ENCODE data around the gene ETV6.

Gene ETV6

DNA sequence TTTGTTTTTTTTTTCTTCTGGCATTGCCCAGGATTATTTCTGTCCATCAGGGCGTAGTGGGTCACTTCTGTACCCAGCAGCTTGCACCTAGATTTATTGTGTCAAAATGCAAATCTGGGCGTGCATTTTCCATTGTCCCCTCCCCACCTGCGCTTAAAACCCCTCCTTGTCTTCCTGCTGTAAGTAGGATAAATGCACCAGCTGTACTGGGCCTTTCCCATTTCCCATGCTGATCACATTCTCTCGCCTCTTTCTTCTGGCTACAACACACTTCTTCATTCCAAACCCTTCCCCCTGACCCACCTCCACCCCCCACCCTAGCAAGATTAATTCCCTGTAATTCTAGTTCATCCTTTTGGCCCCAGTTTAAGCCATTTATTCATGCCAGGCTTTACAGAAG lies 128.0 kb downstream of the ETV6 start:
- H3K36me3 Mint-ChIP-seq = peaks cover 18% of the 10 kb centered on the region
- H3K4me1 Mint-ChIP-seq (ENCODE audit: low read depth) = peaks cover 27% of the 10 kb centered on the region
- no peak overlapping the region for H3K27ac Mint-ChIP-seq
- H3K9me3 Mint-ChIP-seq (ENCODE audit: low read depth) = no peaks in the 10 kb centered on the region
- no peak overlapping the region for H3K4me3 Mint-ChIP-seq
- H3K27me3 Mint-ChIP-seq = no peaks in the 10 kb centered on the region

GRCh38 chr12:11777962-11778361 lies 128.5 kb downstream of the ETV6 start:
- no peak overlapping the region for H3K4me3 Mint-ChIP-seq
- no peak overlapping the region for H3K27ac Mint-ChIP-seq
- H3K4me1 Mint-ChIP-seq (ENCODE audit: low read depth) = peaks cover 28% of the 10 kb centered on the region

GRCh38 chr12:11778713-11779685 lies 129.5 kb downstream of the ETV6 start:
- Mint-ChIP-seq H3K4me1 (ENCODE audit: low read depth) (peaks cover 26% of the 10 kb centered on the region), H3K27me3 (no peaks in the 10 kb centered on the region), H3K27ac (no peak overlapping the region), H3K36me3 (peaks cover 20% of the 10 kb centered on the region), H3K9me3 (ENCODE audit: low read depth) (no peaks in the 10 kb centered on the region), H3K4me3 (no peak overlapping the region)

More at GRCh38 chr12:11777962-11778361, 128.5 kb downstream of the ETV6 start:
- peaks cover 19% of the 10 kb centered on the region for H3K36me3 Mint-ChIP-seq
- H3K27me3 Mint-ChIP-seq = no peaks in the 10 kb centered on the region
- no peaks in the 10 kb centered on the region for H3K9me3 Mint-ChIP-seq (ENCODE audit: low read depth)

DNA sequence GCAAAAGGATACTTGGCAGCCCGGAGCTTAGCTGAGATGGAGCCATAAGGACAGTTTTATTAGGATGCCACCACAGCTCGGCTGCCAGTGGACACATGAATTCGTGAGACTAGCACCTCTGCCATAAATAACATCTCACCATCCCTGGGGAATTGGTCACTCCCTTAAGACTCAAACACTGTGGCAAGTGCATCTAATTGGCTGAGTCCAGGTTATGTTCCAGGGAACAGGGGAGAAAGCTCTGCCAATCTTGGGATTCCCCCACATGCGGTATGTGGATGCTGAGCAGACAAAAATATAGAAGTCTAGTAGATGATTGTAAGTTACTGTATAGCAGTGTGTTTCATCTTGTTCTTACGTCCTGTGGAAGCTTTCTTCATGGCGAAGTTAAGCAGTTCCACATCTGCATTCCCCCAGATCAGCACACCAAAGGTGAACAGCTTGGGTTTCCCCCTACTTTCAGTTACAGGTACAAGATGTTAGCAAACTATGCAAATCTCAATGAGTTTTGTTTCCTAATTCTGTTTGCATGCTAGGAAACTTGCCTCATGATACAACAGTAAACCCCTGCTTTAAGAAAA lies 131.1 kb downstream of the ETV6 start:
- H3K27ac Mint-ChIP-seq = no peak overlapping the region
- no peak overlapping the region for H3K4me3 Mint-ChIP-seq
- H3K36me3 Mint-ChIP-seq = peaks cover 21% of the 10 kb centered on the region
- no peaks in the 10 kb centered on the region for H3K27me3 Mint-ChIP-seq
- H3K4me1 Mint-ChIP-seq (ENCODE audit: low read depth) = peaks cover 24% of the 10 kb centered on the region
- no peaks in the 10 kb centered on the region for H3K9me3 Mint-ChIP-seq (ENCODE audit: low read depth)

DNA sequence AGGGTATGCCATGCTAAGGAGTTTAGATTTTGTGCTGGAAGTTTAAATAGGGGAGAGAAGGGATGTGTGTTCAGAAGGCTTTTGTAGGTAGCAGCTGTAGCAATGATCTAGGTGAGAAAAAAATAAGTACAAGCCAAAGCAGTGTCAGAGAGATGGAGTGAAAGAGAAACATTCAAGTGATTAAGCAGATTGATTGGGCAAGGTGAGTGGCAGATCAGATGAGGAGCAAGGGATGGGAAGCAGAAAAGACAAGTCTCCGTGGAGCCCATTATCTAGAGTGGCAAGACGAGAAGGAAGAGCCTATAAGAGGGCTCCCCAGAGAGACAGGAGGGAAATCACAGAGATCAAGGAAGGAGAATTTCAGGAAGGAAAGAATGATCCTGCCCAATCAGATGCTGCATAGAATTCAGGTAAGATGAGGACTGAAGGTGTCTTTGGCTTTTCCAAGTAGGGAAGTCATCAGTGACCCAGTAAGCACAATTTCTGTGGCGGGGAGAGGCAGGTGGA lies 133.5 kb downstream of the ETV6 start:
- Mint-ChIP-seq H3K36me3 (peaks cover 16% of the 10 kb centered on the region), H3K9me3 (ENCODE audit: low read depth) (no peaks in the 10 kb centered on the region), H3K27ac (no peak overlapping the region), H3K27me3 (no peaks in the 10 kb centered on the region), H3K4me3 (no peak overlapping the region), H3K4me1 (ENCODE audit: low read depth) (peaks cover 26% of the 10 kb centered on the region)

- peaks cover 25% of the 10 kb centered on the region for H3K4me1 Mint-ChIP-seq (ENCODE audit: low read depth)
- no peaks in the 10 kb centered on the region for H3K9me3 Mint-ChIP-seq (ENCODE audit: low read depth)
- no peak overlapping the region for H3K27ac Mint-ChIP-seq
- no peak overlapping the region for H3K4me3 Mint-ChIP-seq
- no peaks in the 10 kb centered on the region for H3K27me3 Mint-ChIP-seq
- peaks cover 15% of the 10 kb centered on the region for H3K36me3 Mint-ChIP-seq
These were observed 136.2 kb downstream of the ETV6 start for GRCh38 chr12:11785712-11786111.

DNA sequence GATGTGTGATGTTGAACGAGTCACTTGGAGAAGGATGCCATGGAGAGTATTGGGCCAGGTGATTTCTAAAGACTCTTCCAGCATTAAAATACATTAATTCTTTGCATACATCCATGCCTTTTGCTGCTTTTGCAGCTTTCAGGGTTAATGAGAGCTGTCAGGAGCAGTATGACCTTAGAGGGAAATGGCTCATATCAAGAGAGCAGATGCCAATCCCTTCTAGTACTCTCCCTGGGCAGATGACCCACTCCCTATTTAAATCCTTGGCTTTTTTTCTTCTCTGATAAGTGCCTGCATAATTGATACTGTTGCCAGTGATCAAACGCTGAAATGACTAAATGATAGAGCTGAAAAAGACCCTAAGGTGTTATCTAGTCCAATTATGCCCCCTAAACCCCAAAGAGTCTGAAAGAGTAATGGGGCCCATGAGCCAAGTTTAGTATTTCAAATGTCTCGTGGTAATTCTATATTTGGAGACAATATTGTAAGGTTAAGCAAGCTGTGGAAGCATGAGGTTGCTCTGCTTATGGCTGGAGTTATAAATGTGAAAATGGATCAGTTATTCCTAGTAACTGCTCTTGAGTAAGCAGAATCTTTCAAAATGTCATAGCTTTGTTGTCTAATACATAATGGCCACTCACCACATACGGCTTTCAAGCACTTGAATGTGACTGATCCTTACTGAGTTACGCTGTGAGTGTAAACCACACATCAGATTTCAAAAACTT lies 137.3 kb downstream of the ETV6 start:
- Mint-ChIP-seq H3K4me1 (ENCODE audit: low read depth) (peaks cover 23% of the 10 kb centered on the region), H3K36me3 (peaks cover 19% of the 10 kb centered on the region), H3K27me3 (no peaks in the 10 kb centered on the region), H3K9me3 (ENCODE audit: low read depth) (no peaks in the 10 kb centered on the region), H3K4me3 (no peak overlapping the region), H3K27ac (no peak overlapping the region)

GRCh38 chr12:11787437-11787836 lies 138.0 kb downstream of the ETV6 start:
- Mint-ChIP-seq H3K36me3 (peaks cover 21% of the 10 kb centered on the region), H3K27me3 (no peaks in the 10 kb centered on the region), H3K4me3 (no peak overlapping the region)

DNA sequence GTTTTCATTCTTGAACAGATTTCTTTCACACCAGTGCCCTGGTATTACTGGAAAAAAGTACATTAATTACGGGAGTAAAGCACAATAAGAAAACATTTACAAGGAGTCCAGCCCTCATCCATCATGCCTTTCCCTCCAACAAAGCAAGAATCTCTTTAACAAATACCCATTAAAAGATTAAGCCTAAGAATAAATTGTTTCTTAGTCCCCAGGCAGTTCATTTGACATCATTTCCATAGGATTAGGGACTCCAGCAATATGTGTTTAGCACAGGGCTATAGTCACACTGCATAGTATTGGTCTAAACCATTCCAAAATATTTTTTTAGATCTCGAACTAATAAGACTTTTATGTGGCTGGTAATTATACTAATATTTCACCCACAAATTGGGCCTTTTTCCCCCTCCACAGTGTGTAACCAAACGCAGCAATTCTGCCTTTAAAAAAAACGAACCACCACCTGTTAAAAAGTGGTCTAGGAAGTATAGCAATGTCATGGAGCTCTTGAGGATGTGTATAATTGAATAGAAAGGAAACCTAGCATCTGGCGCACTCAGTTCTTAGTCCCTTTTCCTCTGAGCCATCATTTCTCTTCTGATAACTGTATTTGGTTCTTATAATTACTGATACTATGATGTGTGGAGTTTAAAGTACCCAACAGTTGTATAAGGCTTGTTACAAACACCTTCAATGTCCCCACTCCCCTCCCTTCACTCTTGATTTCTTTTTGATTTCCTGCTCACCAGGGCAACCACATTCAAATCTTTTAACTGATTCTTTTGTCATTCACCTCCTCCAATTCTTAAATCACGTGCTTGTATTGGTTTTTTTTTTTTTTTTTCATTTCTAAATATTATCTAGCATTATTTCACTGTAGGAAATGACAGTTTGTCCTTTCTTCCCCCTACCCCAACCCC lies 138.7 kb downstream of the ETV6 start:
- Mint-ChIP-seq H3K4me1 (ENCODE audit: low read depth) (peaks cover 15% of the 10 kb centered on the region), H3K27ac (no peak overlapping the region)

More at GRCh38 chr12:11787437-11787836, 138.0 kb downstream of the ETV6 start:
- no peaks in the 10 kb centered on the region for H3K9me3 Mint-ChIP-seq (ENCODE audit: low read depth)
- peaks cover 19% of the 10 kb centered on the region for H3K4me1 Mint-ChIP-seq (ENCODE audit: low read depth)
- H3K27ac Mint-ChIP-seq = no peak overlapping the region

DNA sequence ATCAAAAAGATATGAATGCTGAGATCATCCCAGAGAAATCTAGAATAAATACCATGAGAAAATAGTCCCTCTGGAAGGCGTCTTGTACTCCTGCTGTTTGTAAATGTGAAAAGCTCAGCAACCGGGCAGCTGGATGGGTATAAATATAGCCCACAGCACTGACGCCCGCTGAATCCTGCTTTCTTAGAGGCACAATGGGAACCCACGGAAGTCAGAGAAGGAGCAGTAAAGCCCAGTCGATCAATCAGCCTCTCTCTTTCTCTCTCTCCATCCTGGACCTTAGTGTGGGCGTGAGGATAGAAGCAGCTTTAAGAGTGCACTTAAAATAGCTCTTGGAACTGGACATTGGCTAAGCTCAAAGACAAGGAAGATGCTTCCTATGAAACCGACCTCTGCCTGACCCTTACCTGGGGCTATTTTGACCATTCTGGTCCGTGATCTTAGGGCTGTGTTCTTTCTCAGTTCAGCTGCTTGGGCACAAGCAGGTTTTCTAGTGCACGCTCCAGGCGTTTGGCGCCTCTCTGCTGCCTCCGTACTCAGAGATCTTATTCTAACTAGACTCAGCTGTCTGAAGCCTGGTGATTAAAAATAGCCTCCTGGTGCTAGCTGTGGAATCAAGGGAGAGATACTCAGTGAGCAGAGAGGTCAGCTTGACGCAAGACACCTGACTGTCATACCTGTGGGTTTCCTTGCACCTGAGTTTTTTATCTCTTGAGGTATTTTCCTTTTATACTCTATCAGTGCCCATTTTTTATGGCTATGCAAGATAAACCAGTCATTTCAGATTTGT lies 144.6 kb downstream of the ETV6 start:
- H3K4me3 Mint-ChIP-seq = no peak overlapping the region
- H3K27ac Mint-ChIP-seq = no peak overlapping the region
- no peaks in the 10 kb centered on the region for H3K9me3 Mint-ChIP-seq (ENCODE audit: low read depth)
- H3K27me3 Mint-ChIP-seq = no peaks in the 10 kb centered on the region
- H3K36me3 Mint-ChIP-seq = peaks cover 6% of the 10 kb centered on the region
- peaks cover 20% of the 10 kb centered on the region for H3K4me1 Mint-ChIP-seq (ENCODE audit: low read depth)

More for the DNA sequence above, 138.7 kb downstream of the ETV6 start:
- Mint-ChIP-seq H3K9me3 (ENCODE audit: low read depth) (no peaks in the 10 kb centered on the region), H3K36me3 (peaks cover 16% of the 10 kb centered on the region), H3K4me3 (no peak overlapping the region), H3K27me3 (no peaks in the 10 kb centered on the region)

DNA sequence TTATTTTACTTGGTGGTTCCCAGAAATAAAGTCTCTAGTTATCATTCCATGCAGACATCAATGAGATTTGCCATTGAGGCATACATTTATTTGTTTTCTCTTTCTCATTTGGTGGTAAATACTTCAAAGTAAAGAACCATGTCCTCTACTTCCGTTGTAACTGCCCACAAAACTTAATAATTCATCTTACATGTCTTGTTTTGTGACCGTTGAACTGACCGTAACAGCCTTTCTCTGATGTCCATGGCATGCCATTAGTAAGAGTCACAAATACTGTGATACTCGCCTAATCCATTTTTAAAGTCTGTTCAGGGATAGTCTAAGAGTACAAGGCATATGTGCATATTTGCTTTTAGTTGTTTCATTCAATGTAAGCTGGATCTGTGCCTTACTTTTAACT lies 145.3 kb downstream of the ETV6 start:
- Mint-ChIP-seq H3K27me3 (no peaks in the 10 kb centered on the region), H3K4me1 (ENCODE audit: low read depth) (peaks cover 18% of the 10 kb centered on the region), H3K9me3 (ENCODE audit: low read depth) (no peaks in the 10 kb centered on the region), H3K36me3 (peaks cover 6% of the 10 kb centered on the region), H3K4me3 (no peak overlapping the region), H3K27ac (no peak overlapping the region)

DNA sequence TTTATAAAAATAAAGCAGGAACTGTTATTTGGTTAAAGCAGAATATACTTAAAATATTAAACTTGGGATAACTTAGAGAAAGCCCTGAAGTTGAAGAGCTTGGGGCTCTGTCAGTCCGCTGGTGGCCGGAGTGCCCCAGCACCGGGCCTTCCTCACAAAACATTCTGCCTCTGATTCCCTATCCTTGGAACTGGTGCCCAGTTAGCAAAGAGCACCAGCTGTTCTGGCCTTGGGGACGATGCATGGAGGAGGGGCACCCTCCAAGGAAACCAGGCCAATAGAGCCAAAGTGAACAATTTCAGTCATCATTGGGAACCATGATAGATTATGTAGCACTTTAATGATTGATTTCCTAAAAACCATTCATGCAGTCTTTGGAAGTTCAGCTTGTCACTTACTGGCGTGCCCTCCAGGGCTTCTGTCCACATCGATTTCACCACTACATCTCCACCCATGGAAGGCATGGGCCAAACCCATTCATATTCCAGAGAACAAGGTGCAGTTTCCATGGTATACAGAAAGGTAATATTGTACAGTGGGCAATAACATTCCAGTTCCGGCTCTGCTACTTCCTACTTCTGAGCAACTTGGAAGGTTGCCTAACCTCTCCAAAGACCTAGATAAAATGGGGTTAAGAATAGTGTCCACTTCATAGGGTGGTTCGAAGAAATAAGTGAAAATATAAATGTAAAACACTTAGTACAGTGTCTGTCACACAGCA lies 145.9 kb downstream of the ETV6 start:
- Mint-ChIP-seq H3K27ac (no peak overlapping the region), H3K36me3 (peaks cover 8% of the 10 kb centered on the region), H3K27me3 (no peaks in the 10 kb centered on the region), H3K9me3 (ENCODE audit: low read depth) (no peaks in the 10 kb centered on the region), H3K4me3 (no peak overlapping the region), H3K4me1 (ENCODE audit: low read depth) (peaks cover 19% of the 10 kb centered on the region)

GRCh38 chr12:11795913-11796459 lies 146.5 kb downstream of the ETV6 start:
- no peaks in the 10 kb centered on the region for H3K27me3 Mint-ChIP-seq
- H3K36me3 Mint-ChIP-seq = peaks cover 10% of the 10 kb centered on the region
- no peaks in the 10 kb centered on the region for H3K9me3 Mint-ChIP-seq (ENCODE audit: low read depth)
- H3K4me1 Mint-ChIP-seq (ENCODE audit: low read depth) = peaks cover 22% of the 10 kb centered on the region
- no peak overlapping the region for H3K27ac Mint-ChIP-seq
- no peak overlapping the region for H3K4me3 Mint-ChIP-seq

All from activated naive CD8-positive, alpha-beta T cell (primary cell).